IMR-90 (cell line): ENCODE results near the gene RBM10. TPM values are rescaled to one million over a fixed set of nuclear protein-coding genes. Genes with fewer than 3 reads are reported as not detected.

Experiments used
- ATAC-seq: fragments of 200-7000 bp; cut with Tn5 transposase; 2 replicates; pipeline ENCODE4 v1.9.1; 2020; ENCODE audit warnings: low read depth, mild to moderate bottlenecking, moderate library complexity
- BruUV-seq: library from RNA; stranded (reverse); fragments of 400-500 nt; replicated peaks from 2 replicates; lab custom pipeline; 2021; lab: Mats Ljungman, UMichigan
- CTCF ChIA-PET: fragments of 300-600 bp; formaldehyde crosslinking; extraction: SDS; loops from one replicate; lab custom pipeline; 2021; ENCODE audit warnings: antibody characterized with exemption; lab: Yijun Ruan, JAX
- POLR2A ChIA-PET: fragments of 300-600 bp; sonication (Branson Sonifier 250); formaldehyde crosslinking; loops from one replicate; lab custom pipeline; 2022; ENCODE audit warnings: antibody characterized with exemption; ENCODE audit not compliant: unreplicated experiment; lab: Charles Lee
- DNase-seq: peaks from one replicate; pipeline ENCODE4 v3.0.0; 2013
- H2AFZ ChIP-seq: replicated peaks from 2 replicates; pipeline ENCODE3; 2013; ENCODE audit warnings: low read length, mild to moderate bottlenecking; ENCODE audit not compliant: poor library complexity
- H2AK5ac ChIP-seq: 2 replicates; pipeline ENCODE4 v1.6.1; 2013; ENCODE audit warnings: low read depth, low read length, inconsistent platforms
- H2AK9ac ChIP-seq: replicated peaks from 2 replicates; pipeline ENCODE3; 2013; ENCODE audit warnings: mild to moderate bottlenecking, low read depth, low read length, moderate library complexity; ENCODE audit not compliant: poor library complexity
- H2BK120ac ChIP-seq: 2 replicates; pipeline ENCODE4 v1.6.1; 2013; ENCODE audit warnings: low read depth, low read length, inconsistent platforms
- H2BK15ac ChIP-seq: 3 replicates; pipeline ENCODE4 v1.6.1; 2013; ENCODE audit warnings: low read depth, low read length, inconsistent platforms
- H2BK20ac ChIP-seq: 2 replicates; pipeline ENCODE4 v1.6.1; 2013; ENCODE audit warnings: low read depth, mild to moderate bottlenecking, inconsistent platforms, low read length, moderate library complexity
- H2BK5ac ChIP-seq: 2 replicates; pipeline ENCODE4 v1.6.1; 2013; ENCODE audit warnings: mild to moderate bottlenecking, low read depth, low read length, inconsistent platforms; ENCODE audit not compliant: poor library complexity, severe bottlenecking
- H3K14ac ChIP-seq: replicated peaks from 2 replicates; pipeline ENCODE4 v1.6.1; 2013; ENCODE audit warnings: low read depth, low read length, inconsistent platforms
- H3K18ac ChIP-seq: 2 replicates; pipeline ENCODE4 v1.6.1; 2013; ENCODE audit warnings: low read depth, low read length, control low read depth
- H3K23ac ChIP-seq: 2 replicates; pipeline ENCODE4 v1.6.1; 2013; ENCODE audit warnings: low read depth, low read length, inconsistent platforms
- H3K27ac ChIP-seq: 2 replicates; pipeline ENCODE4 v1.5.1; 2013; ENCODE audit warnings: mild to moderate bottlenecking, control low read depth, low read length; ENCODE audit not compliant: insufficient read depth
- H3K27me3 ChIP-seq: 2 replicates; pipeline ENCODE4 v1.6.1; 2013; ENCODE audit warnings: low read length; ENCODE audit not compliant: control insufficient read depth, insufficient read depth
- H3K36me3 ChIP-seq: 2 replicates; pipeline ENCODE4 v1.6.1; 2013; ENCODE audit warnings: low read length, mixed read lengths; ENCODE audit not compliant: control insufficient read depth, insufficient read depth
- H3K4ac ChIP-seq: 2 replicates; pipeline ENCODE4 v1.6.1; 2013; ENCODE audit warnings: low read depth, low read length, inconsistent platforms
- H3K4me1 ChIP-seq: 2 replicates; pipeline ENCODE4 v1.6.1; 2013; ENCODE audit warnings: low read length, mixed read lengths; ENCODE audit not compliant: control insufficient read depth, insufficient read depth
- H3K4me2 ChIP-seq: 2 replicates; pipeline ENCODE4 v1.6.1; 2013; ENCODE audit warnings: low read depth, mild to moderate bottlenecking, control low read depth, low read length, moderate library complexity
- H3K4me3 ChIP-seq: 2 replicates; pipeline ENCODE4 v1.5.1; 2013; ENCODE audit warnings: low read depth, mild to moderate bottlenecking, control low read depth, low read length, moderate library complexity; ENCODE audit not compliant: insufficient read depth
- H3K56ac ChIP-seq: 2 replicates; pipeline ENCODE4 v1.6.1; 2013; ENCODE audit warnings: low read length, inconsistent platforms; ENCODE audit not compliant: insufficient read depth; ENCODE audit errors: extremely low read depth
- H3K79me1 ChIP-seq, 2 experiments: 2 replicates each; pipeline ENCODE4 v1.6.1; 2013; ENCODE audit warnings: low read length in 2 of 2, inconsistent platforms in 1 of 2, low read depth in 1 of 2
- H3K9ac ChIP-seq: 2 replicates; pipeline ENCODE4 v1.6.1; 2013; ENCODE audit warnings: low read depth, low read length, control low read depth
- H3K9me1 ChIP-seq: 2 replicates; pipeline ENCODE4 v1.6.1; 2013; ENCODE audit warnings: low read length, inconsistent platforms; ENCODE audit not compliant: insufficient read depth
- H3K9me3 ChIP-seq: 2 replicates; pipeline ENCODE4 v1.6.1; 2013; ENCODE audit warnings: low read length; ENCODE audit not compliant: control insufficient read depth, insufficient read depth
- H4K20me1 ChIP-seq: 2 replicates; pipeline ENCODE4 v1.6.1; 2013; ENCODE audit warnings: low read length, inconsistent platforms; ENCODE audit not compliant: insufficient read depth
- H4K5ac ChIP-seq: 2 replicates; pipeline ENCODE4 v1.6.1; 2013; ENCODE audit warnings: mild to moderate bottlenecking, low read depth, low read length, control low read depth
- H4K8ac ChIP-seq, 2 experiments: 2 replicates each; pipeline ENCODE4 v1.6.1; 2013; ENCODE audit warnings: low read depth in 2 of 2, low read length in 2 of 2, control low read depth in 1 of 2, inconsistent platforms in 1 of 2
- H4K91ac ChIP-seq: 2 replicates; pipeline ENCODE4 v1.6.1; 2013; ENCODE audit warnings: low read depth, low read length, inconsistent platforms; ENCODE audit not compliant: insufficient read depth
- BHLHE40 ChIP-seq: fragments of 150-350 bp; IDR thresholded peaks from 2 replicates; pipeline ENCODE4 v1.6.1; 2016; ENCODE audit warnings: mild to moderate bottlenecking, low read depth, low read length
- CEBPB ChIP-seq: IDR thresholded peaks from 2 replicates; pipeline ENCODE4 v1.6.1; 2012; ENCODE audit warnings: low read depth, low read length, improper control_type of control experiment
- CHD1 ChIP-seq: IDR thresholded peaks from 2 replicates; pipeline ENCODE4 v1.6.1; 2012; ENCODE audit warnings: low read depth, low read length, improper control_type of control experiment
- FOS ChIP-seq: fragments of 150-350 bp; IDR thresholded peaks from 2 replicates; pipeline ENCODE4 v1.6.1; 2016; ENCODE audit warnings: low read depth, low read length
- MAFK ChIP-seq: IDR thresholded peaks from 2 replicates; pipeline ENCODE4 v1.6.1; 2012; ENCODE audit warnings: low read depth, low read length, improper control_type of control experiment
- MAZ ChIP-seq: IDR thresholded peaks from 2 replicates; pipeline ENCODE4 v1.6.1; 2012; ENCODE audit warnings: low read depth, mild to moderate bottlenecking, low read length, improper control_type of control experiment, moderate library complexity, borderline replicate concordance
- NFE2L2 ChIP-seq: fragments of 150-350 bp; IDR thresholded peaks from 2 replicates; pipeline ENCODE4 v1.6.1; 2016; ENCODE audit warnings: low read depth, mild to moderate bottlenecking, low read length
- POLR2A ChIP-seq: IDR thresholded peaks from 2 replicates; pipeline ENCODE4 v1.6.1; 2012; ENCODE audit warnings: mild to moderate bottlenecking, low read depth, low read length
- RAD21 ChIP-seq: IDR thresholded peaks from 2 replicates; pipeline ENCODE4 v1.6.1; 2012; ENCODE audit warnings: low read length, improper control_type of control experiment
- SMC3 ChIP-seq: fragments of 150-350 bp; IDR thresholded peaks from 2 replicates; pipeline ENCODE4 v1.6.1; 2016; ENCODE audit warnings: low read depth, mild to moderate bottlenecking, antibody characterized with exemption, low read length, moderate library complexity
- WGBS, 2 experiments: methylation state at CpG; one replicate each; pipeline versions ENCODE4 v1.1.5 to v1.1.7; 2013; ENCODE audit warnings: missing lambda C conversion rate in 2 of 2; ENCODE audit not compliant: insufficient read length in 1 of 2; ENCODE audit errors: extremely low coverage in 2 of 2; 5-methylcytosine and 5-hydroxymethylcytosine counted together
- dilution Hi-C: fragments of 300-500 bp; cut with HindIII; formaldehyde crosslinking; loops from one replicate; pipeline ENCODE4 v1.14.3; 2018; ENCODE audit warnings: low sequenced_read_pairs; ENCODE audit not compliant: unreplicated experiment
- in situ Hi-C: fragments of 300-500 bp; cut with MboI; formaldehyde crosslinking; loops from 3 replicates; pipeline ENCODE4 v1.14.3; 2019; ENCODE audit warnings: low sequenced_read_pairs, inconsistent platforms, mixed read lengths
- intact Hi-C: fragments of 100-400 bp; cut with micrococcal nuclease; formaldehyde crosslinking; loops from 2 replicates; pipeline ENCODE4 v1.10.0; 2022
- polyA plus RNA-seq, 3 experiments: library from polyadenylated mRNA; depleted of rRNA; stranded (reverse); fragments of >200 nt; gene quantifications; 2 replicates each; pipeline ENCODE4 v1.2.3, GENCODE V29; 2012; ENCODE audit warnings: low replicate concordance in 1 of 3
- total RNA-seq: library from RNA; depleted of rRNA; stranded (reverse); fragments of >200 nt; gene quantifications from 2 replicates; pipeline ENCODE4 v1.2.3, GENCODE V29; 2012
- TF ChIP-seq, protein P1 (sequence below): fragments of 150-350 bp; IDR thresholded peaks from 2 replicates; pipeline ENCODE4 v1.6.1; 2017; ENCODE audit warnings: mild to moderate bottlenecking, antibody characterized with exemption, low read length, low read depth
- TF ChIP-seq, protein P2 (sequence below): conservative IDR thresholded peaks from 2 replicates; pipeline ENCODE4 v1.5.1; 2012; ENCODE audit warnings: mild to moderate bottlenecking, low read depth, low read length, improper control_type of control experiment

RBM10 gene
- total and polyA plus RNA-seq, 2 of the 4 experiments (the other 2 are of a cell fraction), result 33.4 to 36.0 TPM

DNA sequence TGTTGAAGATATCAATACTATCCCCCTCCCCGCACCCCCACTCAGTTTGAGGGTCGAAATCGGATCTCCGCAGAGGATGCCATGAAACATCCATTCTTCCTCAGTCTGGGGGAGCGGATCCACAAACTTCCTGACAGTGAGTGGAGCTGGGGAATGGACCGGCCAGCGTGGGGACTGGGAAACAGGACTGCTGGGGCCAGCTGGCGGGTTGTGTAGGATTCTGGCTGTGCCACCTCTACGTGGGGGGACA is 82.2 kb downstream of the RBM10 start:
- Histone ChIP-seq H3K9me1 (peaks cover 4% of the 10 kb centered on the region; the same call in 1 of the 2 replicates), H3K36me3 (peaks cover 55% of the 10 kb centered on the region), H3K27me3 (peaks cover 10% of the 10 kb centered on the region; the same call in 1 of the 2 replicates), H3K14ac (no peak overlapping the region), H3K9me3 (no peaks in the 10 kb centered on the region), H4K8ac (no peak overlapping the region), H3K4me1 (no peaks in the 10 kb centered on the region), H2AK5ac (no peak overlapping the region), H3K18ac (no peak overlapping the region), H4K5ac (no peak overlapping the region), H3K79me1 (peaks cover 1 to 4% of the 10 kb centered on the region in 2 experiments; a peak in 1 of 4 replicates), H2AFZ (no peak overlapping the region), H2AK9ac (no peak overlapping the region), H2BK15ac (no peak overlapping the region), H2BK5ac (no peak overlapping the region), H4K20me1 (peaks cover 19% of the 10 kb centered on the region), H4K91ac (no peak overlapping the region), H3K56ac (no peak overlapping the region), H3K4me2 (no peak overlapping the region), H2BK120ac (no peak overlapping the region), H3K4me3 (no peak overlapping the region), H3K4ac (no peak overlapping the region), H3K27ac (no peak overlapping the region), H2BK20ac (no peak overlapping the region), H3K23ac (no peak overlapping the region), H3K9ac (no peak overlapping the region)
- dilution Hi-C loops (no loop called here), intact Hi-C loops (no loop called here), in situ Hi-C loops (no loop called here)
- ATAC-seq, result no peak
- ChIA-PET POLR2A (no interaction called here), CTCF (interaction anchor here (0.6 kb wide), 1 partner anchor 60 kb away, joined by 3 read pairs; no protein-coding TSS in a partner anchor)
- TF ChIP-seq CHD1 (no peak), RAD21 (no peak), FOS (no peak), NFE2L2 (no peak), MAFK (no peak), CEBPB (no peak), SMC3 (no peak), POLR2A (no peak), BHLHE40 (no peak), MAZ (no peak)
- TF ChIP-seq, protein P1, sequence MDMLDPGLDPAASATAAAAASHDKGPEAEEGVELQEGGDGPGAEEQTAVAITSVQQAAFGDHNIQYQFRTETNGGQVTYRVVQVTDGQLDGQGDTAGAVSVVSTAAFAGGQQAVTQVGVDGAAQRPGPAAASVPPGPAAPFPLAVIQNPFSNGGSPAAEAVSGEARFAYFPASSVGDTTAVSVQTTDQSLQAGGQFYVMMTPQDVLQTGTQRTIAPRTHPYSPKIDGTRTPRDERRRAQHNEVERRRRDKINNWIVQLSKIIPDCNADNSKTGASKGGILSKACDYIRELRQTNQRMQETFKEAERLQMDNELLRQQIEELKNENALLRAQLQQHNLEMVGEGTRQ, result no peak
- TF ChIP-seq, protein P2, sequence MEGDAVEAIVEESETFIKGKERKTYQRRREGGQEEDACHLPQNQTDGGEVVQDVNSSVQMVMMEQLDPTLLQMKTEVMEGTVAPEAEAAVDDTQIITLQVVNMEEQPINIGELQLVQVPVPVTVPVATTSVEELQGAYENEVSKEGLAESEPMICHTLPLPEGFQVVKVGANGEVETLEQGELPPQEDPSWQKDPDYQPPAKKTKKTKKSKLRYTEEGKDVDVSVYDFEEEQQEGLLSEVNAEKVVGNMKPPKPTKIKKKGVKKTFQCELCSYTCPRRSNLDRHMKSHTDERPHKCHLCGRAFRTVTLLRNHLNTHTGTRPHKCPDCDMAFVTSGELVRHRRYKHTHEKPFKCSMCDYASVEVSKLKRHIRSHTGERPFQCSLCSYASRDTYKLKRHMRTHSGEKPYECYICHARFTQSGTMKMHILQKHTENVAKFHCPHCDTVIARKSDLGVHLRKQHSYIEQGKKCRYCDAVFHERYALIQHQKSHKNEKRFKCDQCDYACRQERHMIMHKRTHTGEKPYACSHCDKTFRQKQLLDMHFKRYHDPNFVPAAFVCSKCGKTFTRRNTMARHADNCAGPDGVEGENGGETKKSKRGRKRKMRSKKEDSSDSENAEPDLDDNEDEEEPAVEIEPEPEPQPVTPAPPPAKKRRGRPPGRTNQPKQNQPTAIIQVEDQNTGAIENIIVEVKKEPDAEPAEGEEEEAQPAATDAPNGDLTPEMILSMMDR, result no peak
- no TSS peak for BruUV-seq
- no peak for DNase-seq
- 80% methylated on average over 1 of the region's 9 CpGs; no CpG with 5 or more reads in 1 of the 2 experiments for WGBS, 2 experiments
